ENCODE results near the gene FOXL3.

Gene FOXL3

DNA sequence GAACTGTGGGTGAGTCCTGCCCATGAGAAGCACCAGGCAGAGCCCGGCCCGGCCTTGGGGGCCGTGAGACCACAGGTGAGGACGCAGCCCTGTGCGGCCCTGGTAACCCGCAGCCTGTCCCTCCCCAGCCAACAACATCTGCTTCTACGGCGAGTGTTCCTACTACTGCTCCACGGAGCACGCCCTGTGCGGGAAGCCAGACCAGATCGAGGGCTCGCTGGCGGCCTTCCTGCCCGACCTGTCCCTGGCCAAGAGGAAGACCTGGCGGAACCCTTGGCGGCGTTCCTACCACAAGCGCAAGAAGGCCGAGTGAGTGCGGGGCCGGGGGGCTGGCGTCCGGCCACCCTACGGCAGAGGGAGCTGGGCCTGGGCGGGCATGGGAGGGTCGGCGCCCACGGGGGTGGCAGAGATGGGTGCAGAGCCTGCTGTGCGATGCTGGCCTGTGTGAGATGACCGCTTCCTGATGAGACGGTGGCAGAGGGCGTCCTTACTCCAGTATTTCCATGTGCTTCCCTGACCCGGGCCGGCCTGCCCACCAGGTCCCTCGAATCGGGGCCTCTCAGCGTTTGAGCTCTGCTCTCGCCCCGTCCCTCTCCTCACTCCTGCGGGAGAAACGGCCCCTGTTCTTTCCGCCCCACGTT is 34.1 kb upstream of the FOXL3 start:
- no peak for DNase-seq

DNA sequence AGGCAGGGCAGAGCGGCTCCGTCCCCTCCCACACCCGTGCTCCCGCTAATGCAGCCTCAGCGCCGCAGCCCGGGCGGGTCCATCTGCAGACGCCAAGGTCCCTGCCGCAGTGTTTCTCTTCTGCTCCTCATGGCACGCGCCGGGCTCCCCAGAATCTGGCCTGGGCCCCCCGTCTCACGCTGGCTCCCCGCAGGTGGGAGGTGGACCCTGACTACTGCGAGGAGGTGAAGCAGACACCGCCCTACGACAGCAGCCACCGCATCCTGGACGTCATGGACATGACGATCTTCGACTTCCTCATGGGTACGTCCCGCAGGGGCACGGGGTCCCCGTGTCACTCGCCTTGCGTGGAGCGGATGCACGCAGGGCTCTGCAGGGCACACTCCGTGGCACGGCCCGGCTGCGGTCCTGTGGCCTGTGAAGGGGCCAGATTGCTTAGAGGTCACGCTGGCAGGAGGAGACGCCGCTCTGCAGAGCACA is 33.5 kb upstream of the FOXL3 start:
- DNase-seq = no peak

GRCh38 chr7:256981-257646 is 32.9 kb upstream of the FOXL3 start:
- DNase-seq = no peak

GRCh38 chr7:257647-257992 is 32.4 kb upstream of the FOXL3 start:
- DNase-seq = no peak

GRCh38 chr7:258476-259190 is 31.3 kb upstream of the FOXL3 start:
- no peak for DNase-seq

DNA sequence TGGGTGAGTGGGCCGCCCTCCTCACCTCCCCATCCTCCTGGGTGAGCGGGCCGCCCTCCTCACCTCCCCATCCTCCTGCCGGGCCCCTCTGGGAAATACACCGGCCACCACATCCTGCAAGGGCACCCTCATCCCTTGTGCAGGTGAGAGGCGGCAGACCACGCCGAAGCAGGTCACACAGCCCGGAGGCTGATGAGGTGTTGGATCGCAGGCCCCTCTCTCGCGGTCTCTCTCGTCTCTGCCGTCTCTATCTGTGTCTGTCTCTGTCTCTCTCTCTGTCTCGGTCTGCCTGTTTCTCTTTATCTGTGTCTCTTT is 30.8 kb upstream of the FOXL3 start:
- DNase-seq = no peak

GRCh38 chr7:259751-260405 is 30.1 kb upstream of the FOXL3 start:
- DNase-seq = no peak

DNA sequence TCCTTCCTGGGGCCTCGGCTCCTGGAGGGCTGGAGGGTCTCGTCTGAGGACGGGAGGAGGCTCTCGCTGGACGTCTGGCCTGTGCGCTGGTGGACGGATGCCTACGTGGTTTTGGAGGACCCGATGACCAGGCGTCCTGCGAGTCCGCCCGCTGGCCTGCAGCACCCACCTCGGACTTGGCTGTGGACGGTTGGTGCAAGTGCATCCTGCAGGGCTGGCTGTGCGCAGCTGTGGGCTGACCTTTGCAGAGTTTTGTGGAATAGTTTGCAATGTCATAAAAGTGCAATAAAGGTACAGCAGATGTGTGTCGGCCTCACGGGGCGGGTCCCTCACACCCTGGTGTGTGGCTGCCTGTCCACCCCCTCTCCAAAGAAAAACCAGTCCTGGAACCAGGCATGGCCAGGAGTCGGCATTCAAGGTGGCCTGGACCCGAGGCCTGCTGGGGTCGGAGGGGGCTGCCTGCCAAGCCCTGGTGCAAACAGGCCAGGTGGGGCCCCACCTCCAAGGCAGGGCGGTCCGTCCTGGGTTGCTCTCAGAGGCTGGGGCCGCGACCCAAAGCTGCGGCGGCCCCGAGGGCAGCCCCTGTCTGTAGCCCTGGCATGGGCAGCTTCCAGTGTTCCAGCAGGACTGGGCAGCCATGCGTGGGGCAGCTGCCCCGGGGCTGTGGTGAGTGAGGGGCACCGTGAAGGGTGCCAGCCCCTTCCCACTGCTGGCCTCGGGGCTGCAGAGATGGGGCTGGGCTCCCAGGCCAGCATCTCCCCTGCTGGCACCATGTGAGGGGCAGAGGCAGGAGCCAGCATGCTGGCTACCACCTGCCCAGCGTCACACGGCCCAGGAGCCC is 29.3 kb upstream of the FOXL3 start:
- no peak for DNase-seq

GRCh38 chr7:261341-262250 is 28.4 kb upstream of the FOXL3 start:
- DNase-seq = no peak

- no peak for DNase-seq
These were observed 27.8 kb upstream of the FOXL3 start for GRCh38 chr7:262251-262572.

DNA sequence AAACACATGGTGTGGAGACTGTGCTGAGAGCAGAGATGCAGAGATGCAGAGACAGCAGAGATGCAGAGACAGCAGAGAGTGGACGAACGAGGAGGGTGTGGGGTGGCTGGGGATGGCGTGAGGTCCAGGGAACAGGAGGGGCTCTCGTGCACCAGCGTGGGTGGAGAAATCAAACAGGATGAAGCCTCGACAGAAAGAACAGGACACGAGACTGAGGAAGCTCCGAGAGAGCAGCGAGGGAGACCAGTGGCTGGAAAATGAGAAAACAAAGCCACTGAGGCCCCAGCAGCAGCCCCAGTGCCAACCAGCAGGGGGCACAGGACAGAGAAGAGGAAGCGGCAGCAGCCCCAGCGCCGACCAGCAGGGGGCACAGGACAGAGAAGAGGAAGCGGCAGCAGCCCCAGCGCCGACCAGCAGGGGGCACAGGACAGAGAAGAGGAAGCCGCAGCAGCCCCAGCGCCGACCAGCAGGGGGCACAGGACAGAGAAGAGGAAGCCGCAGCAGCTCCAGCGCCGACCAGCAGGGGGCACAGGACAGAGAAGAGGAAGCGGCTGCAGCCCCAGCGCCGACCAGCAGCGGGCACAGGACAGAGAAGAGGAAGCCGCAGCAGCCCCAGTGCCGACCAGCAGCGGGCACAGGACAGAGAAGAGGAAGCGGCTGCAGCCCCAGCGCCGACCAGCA is 27.2 kb upstream of the FOXL3 start:
- peak; percentile 18 for DNase-seq

DNA sequence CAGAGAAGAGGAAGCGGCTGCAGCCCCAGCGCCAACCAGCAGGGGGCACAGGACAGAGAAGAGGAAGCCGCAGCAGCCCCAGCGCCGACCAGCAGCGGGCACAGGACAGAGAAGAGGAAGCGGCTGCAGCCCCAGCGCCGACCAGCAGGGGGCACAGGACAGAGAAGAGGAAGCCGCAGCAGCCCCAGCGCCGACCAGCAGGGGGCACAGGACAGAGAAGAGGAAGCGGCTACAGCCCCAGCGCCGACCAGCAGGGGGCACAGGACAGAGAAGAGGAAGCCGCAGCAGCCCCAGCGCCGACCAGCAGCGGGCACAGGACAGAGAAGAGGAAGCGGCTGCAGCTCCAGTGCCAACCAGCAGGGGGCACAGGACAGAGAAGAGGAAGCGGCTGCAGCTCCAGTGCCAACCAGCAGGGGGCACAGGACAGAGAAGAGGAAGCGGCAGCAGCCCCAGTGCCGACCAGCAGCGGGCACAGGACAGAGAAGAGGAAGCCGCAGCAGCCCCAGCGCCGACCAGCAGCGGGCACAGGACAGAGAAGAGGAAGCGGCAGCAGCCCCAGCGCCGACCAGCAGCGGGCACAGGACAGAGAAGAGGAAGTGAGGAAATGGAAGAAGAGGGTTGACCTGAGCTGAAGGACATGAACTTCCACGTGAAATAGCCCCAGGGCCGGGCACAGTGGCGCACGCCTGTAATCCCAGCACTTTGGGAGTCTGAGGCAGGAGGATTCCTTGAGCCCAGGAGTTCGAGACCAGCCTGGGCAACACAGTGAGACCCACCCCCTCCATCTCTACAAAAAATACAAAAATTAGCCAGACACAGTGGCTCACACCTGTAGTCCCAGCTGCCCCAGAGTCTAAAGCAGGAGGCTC is 26.3 kb upstream of the FOXL3 start:
- DNase-seq = peak; percentile 43

GRCh38 chr7:264541-265191 is 25.3 kb upstream of the FOXL3 start:
- DNase-seq = no peak

GRCh38 chr7:265192-265997 is 24.6 kb upstream of the FOXL3 start:
- no peak for DNase-seq

DNA sequence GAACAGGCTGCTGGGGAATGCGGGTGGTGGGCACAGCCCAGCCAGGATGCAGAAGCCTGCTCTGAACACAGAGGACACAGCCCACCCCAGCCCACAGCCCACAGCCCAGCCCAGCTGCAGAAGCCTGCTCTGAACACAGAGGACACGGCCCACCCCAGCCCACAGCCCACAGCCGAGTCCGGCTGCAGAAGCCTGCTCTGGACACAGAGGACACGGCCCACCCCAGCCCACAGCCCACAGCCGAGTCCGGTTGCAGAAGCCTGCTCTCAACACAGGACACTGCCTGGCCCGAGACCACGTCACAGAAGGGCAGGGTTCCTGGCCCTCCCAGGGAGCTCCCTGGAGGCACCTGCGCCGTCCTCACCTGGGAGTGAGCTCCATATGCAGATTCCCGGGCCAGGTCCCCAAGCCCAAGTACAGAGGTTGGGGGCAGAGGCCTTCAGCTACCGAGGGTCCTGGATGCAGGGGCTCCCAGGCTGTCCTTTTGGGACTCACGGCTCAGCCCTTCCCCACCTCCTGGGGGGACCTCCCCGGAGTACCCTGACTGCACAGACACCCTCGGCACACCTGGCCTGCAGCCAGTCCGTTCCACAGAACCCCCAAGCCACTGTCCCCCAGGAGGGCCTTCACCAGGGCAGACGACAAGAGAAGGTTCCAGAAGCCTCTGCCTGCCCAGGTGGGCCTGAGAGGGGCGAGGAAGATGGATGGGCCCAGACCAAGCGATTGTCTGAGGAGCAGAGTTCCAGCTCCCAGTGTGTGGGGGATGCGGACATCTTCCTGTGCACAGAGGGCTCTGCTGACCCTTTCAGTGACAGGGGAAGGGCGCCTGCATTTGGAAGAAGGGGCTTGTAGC is 23.7 kb upstream of the FOXL3 start:
- DNase-seq = no peak

- DNase-seq = no peak
These were observed 22.8 kb upstream of the FOXL3 start for GRCh38 chr7:266851-267840.

- no peak for DNase-seq
These were observed 21.0 kb upstream of the FOXL3 start for GRCh38 chr7:268991-269390.

All from effector CD8-positive, alpha-beta T cell (primary cell).